Spleen (tissue), 7 donors: ENCODE results near the gene TRIM69.
"Not testable (repeated sequence)": the region's sequence is repeated elsewhere in the genome, so short reads cannot be mapped to it uniquely, and the experiment has no call there.

Experiments
- CTCF ChIP-seq, 11 experiments: fragments of 200-600 bp in 7 of 11; fragments of 450-650 bp in 4 of 11; sonication (generic) in 4 of 11; IDR thresholded peaks in 8 of 11; conservative IDR thresholded peaks in 3 of 11; 1 replicate in 7 of 11; 2 replicates in 4 of 11; pipeline versions ENCODE4 v1.4.0 to v1.8.0; 2016 to 2021; ENCODE audit warnings: antibody characterized with exemption in 11 of 11, inconsistent platforms in 4 of 11, mild to moderate bottlenecking in 1 of 11
- POLR2A ChIP-seq, 3 donors: fragments of 450-650 bp; IDR thresholded peaks; one replicate each; pipeline ENCODE4 v1.5.1; 2017; ENCODE audit warnings: antibody characterized with exemption in 3 of 3, mild to moderate bottlenecking in 1 of 3
- donor health status: DM: no; HTN: no; CAD: no; lungs with moderate emphysema.
- donor health status: DM: no; HTN: no; CAD: no.
- donor health status: DM: no; HTN: no; CAD: no.

DNA sequence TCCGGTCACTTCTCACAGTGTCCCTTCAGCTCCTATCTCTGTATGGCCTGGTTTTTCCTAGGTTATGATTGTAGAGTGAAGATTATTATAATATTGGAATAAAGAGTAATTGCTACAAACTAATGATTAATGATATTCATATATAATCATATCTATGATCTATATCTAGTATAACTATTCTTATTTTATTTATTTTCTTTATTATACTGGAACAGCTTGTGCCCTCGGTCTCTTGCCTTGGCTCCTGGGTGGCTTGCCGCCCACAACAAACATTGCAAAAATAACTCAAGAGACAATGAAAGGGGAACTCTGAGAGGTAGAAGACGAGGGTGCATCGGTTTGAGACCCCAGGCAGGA is 48.6 kb downstream of the TRIM69 start:
- peak in 5 of 11 experiments; percentile 12 to 65 (median 53) for TF ChIP-seq CTCF (IDR thresholded peaks at IDR 0.05 in 8 of 11, conservative IDR thresholded peaks at IDR 0.05 in 3 of 11)
- TF ChIP-seq POLR2A (IDR thresholded peaks at IDR 0.05), result not testable (repeated sequence)
